GM23338 (cell line): ENCODE measurements around the gene TYRP1.

Source experiments
- CREB1 ChIP-seq: fragments of 250-450 bp; sonication (Bioruptor Pico); IDR thresholded peaks from 2 replicates; pipeline ENCODE4 v1.5.0; 2020; ENCODE audit warnings: low read depth, mild to moderate bottlenecking, moderate library complexity
- EZH2 ChIP-seq: fragments of 200-600 bp; sonication (generic); IDR thresholded peaks from one replicate; pipeline ENCODE4 v1.8.0; 2017; ENCODE audit warnings: antibody characterized with exemption, mild to moderate bottlenecking, low read depth; ENCODE audit not compliant: unreplicated experiment
- EZH2phosphoT487 ChIP-seq: fragments of 200-600 bp; sonication (generic); IDR thresholded peaks from one replicate; pipeline ENCODE4 v1.8.1; 2018; ENCODE audit warnings: antibody characterized with exemption; ENCODE audit not compliant: unreplicated experiment
- POLR2AphosphoS5 ChIP-seq: IDR thresholded peaks from 2 replicates; pipeline ENCODE4 v1.6.1; 2016; ENCODE audit warnings: antibody characterized with exemption, low read depth
- STAT1 ChIP-seq: IDR thresholded peaks from one replicate; pipeline ENCODE4 v1.6.1; 2016; ENCODE audit warnings: antibody characterized with exemption; ENCODE audit not compliant: unreplicated experiment
- ZNF331 ChIP-seq: fragments of 250-450 bp; sonication (Bioruptor Pico); IDR thresholded peaks from 2 replicates; pipeline ENCODE4 v1.5.0; 2020; ENCODE audit warnings: low read depth, mild to moderate bottlenecking, moderate library complexity
- TF ChIP-seq, protein P1 (sequence below), 2 experiments: fragments of 200-600 bp in 1 of 2; sonication (generic) in 1 of 2; conservative IDR thresholded peaks; 2 replicates each; pipeline versions ENCODE4 v1.5.1 to v1.6.1; 2016 to 2017; ENCODE audit warnings: antibody characterized with exemption in 2 of 2, low read depth in 2 of 2, mild to moderate bottlenecking in 2 of 2, moderate library complexity in 1 of 2
- TF ChIP-seq, protein P2 (sequence below): fragments of 250-450 bp; sonication (Bioruptor Pico); IDR thresholded peaks from 2 replicates; pipeline ENCODE4 v1.5.0; 2020; ENCODE audit warnings: mild to moderate bottlenecking, moderate library complexity
- TF ChIP-seq, protein P3 (sequence below): IDR thresholded peaks from 2 replicates; pipeline ENCODE4 v1.6.1; 2016; ENCODE audit warnings: antibody characterized with exemption
- TF ChIP-seq, protein P4 (sequence below): IDR thresholded peaks from one replicate; pipeline ENCODE4 v1.6.1; 2018; ENCODE audit warnings: antibody characterized with exemption; ENCODE audit not compliant: unreplicated experiment

DNA sequence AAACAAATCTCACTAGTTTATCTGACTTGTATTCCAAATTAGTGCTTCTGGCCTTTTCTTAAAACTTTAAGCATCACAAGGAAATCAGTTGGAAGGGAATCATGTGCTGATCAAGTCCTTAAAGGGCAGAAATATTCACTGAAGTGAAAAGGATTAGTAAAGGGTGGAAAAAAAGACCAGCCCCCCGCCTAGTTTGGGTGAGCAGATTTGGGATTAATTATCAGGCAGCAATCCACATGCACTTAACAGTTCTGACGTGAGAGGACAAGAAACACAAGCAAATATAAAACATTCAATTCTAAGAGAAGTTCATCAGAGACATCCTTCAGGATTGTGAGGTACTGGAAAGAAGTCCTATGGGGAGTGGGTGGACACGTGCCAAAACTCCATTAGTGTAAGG lies at the start of gene TYRP1:
- TF ChIP-seq, protein P1, sequence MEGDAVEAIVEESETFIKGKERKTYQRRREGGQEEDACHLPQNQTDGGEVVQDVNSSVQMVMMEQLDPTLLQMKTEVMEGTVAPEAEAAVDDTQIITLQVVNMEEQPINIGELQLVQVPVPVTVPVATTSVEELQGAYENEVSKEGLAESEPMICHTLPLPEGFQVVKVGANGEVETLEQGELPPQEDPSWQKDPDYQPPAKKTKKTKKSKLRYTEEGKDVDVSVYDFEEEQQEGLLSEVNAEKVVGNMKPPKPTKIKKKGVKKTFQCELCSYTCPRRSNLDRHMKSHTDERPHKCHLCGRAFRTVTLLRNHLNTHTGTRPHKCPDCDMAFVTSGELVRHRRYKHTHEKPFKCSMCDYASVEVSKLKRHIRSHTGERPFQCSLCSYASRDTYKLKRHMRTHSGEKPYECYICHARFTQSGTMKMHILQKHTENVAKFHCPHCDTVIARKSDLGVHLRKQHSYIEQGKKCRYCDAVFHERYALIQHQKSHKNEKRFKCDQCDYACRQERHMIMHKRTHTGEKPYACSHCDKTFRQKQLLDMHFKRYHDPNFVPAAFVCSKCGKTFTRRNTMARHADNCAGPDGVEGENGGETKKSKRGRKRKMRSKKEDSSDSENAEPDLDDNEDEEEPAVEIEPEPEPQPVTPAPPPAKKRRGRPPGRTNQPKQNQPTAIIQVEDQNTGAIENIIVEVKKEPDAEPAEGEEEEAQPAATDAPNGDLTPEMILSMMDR (conservative IDR thresholded peaks at IDR 0.05; ENCODE audit: low read depth in 2 of 2) = no peak
- TF ChIP-seq EZH2 = no peak
- no peak for TF ChIP-seq POLR2AphosphoS5
- TF ChIP-seq ZNF331 (CRISPR knock-in tag) = no peak
- TF ChIP-seq CREB1 (CRISPR knock-in tag) = no peak
- TF ChIP-seq, protein P2, sequence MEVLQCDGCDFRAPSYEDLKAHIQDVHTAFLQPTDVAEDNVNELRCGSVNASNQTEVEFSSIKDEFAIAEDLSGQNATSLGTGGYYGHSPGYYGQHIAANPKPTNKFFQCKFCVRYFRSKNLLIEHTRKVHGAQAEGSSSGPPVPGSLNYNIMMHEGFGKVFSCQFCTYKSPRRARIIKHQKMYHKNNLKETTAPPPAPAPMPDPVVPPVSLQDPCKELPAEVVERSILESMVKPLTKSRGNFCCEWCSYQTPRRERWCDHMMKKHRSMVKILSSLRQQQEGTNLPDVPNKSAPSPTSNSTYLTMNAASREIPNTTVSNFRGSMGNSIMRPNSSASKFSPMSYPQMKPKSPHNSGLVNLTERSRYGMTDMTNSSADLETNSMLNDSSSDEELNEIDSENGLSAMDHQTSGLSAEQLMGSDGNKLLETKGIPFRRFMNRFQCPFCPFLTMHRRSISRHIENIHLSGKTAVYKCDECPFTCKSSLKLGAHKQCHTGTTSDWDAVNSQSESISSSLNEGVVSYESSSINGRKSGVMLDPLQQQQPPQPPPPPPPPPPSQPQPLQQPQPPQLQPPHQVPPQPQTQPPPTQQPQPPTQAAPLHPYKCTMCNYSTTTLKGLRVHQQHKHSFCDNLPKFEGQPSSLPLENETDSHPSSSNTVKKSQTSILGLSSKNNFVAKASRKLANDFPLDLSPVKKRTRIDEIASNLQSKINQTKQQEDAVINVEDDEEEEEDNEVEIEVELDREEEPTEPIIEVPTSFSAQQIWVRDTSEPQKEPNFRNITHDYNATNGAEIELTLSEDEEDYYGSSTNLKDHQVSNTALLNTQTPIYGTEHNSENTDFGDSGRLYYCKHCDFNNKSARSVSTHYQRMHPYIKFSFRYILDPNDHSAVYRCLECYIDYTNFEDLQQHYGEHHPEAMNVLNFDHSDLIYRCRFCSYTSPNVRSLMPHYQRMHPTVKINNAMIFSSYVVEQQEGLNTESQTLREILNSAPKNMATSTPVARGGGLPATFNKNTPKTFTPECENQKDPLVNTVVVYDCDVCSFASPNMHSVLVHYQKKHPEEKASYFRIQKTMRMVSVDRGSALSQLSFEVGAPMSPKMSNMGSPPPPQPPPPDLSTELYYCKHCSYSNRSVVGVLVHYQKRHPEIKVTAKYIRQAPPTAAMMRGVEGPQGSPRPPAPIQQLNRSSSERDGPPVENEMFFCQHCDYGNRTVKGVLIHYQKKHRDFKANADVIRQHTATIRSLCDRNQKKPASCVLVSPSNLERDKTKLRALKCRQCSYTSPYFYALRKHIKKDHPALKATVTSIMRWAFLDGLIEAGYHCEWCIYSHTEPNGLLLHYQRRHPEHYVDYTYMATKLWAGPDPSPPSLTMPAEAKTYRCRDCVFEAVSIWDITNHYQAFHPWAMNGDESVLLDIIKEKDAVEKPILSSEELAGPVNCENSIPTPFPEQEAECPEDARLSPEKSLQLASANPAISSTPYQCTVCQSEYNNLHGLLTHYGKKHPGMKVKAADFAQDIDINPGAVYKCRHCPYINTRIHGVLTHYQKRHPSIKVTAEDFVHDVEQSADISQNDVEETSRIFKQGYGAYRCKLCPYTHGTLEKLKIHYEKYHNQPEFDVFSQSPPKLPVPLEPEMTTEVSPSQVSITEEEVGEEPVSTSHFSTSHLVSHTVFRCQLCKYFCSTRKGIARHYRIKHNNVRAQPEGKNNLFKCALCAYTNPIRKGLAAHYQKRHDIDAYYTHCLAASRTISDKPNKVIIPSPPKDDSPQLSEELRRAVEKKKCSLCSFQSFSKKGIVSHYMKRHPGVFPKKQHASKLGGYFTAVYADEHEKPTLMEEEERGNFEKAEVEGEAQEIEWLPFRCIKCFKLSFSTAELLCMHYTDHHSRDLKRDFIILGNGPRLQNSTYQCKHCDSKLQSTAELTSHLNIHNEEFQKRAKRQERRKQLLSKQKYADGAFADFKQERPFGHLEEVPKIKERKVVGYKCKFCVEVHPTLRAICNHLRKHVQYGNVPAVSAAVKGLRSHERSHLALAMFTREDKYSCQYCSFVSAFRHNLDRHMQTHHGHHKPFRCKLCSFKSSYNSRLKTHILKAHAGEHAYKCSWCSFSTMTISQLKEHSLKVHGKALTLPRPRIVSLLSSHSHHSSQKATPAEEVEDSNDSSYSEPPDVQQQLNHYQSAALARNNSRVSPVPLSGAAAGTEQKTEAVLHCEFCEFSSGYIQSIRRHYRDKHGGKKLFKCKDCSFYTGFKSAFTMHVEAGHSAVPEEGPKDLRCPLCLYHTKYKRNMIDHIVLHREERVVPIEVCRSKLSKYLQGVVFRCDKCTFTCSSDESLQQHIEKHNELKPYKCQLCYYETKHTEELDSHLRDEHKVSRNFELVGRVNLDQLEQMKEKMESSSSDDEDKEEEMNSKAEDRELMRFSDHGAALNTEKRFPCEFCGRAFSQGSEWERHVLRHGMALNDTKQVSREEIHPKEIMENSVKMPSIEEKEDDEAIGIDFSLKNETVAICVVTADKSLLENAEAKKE (CRISPR knock-in tag) = no peak
- TF ChIP-seq, protein P3, sequence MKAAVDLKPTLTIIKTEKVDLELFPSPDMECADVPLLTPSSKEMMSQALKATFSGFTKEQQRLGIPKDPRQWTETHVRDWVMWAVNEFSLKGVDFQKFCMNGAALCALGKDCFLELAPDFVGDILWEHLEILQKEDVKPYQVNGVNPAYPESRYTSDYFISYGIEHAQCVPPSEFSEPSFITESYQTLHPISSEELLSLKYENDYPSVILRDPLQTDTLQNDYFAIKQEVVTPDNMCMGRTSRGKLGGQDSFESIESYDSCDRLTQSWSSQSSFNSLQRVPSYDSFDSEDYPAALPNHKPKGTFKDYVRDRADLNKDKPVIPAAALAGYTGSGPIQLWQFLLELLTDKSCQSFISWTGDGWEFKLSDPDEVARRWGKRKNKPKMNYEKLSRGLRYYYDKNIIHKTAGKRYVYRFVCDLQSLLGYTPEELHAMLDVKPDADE = no peak
- no peak for TF ChIP-seq STAT1
- TF ChIP-seq, protein P4, sequence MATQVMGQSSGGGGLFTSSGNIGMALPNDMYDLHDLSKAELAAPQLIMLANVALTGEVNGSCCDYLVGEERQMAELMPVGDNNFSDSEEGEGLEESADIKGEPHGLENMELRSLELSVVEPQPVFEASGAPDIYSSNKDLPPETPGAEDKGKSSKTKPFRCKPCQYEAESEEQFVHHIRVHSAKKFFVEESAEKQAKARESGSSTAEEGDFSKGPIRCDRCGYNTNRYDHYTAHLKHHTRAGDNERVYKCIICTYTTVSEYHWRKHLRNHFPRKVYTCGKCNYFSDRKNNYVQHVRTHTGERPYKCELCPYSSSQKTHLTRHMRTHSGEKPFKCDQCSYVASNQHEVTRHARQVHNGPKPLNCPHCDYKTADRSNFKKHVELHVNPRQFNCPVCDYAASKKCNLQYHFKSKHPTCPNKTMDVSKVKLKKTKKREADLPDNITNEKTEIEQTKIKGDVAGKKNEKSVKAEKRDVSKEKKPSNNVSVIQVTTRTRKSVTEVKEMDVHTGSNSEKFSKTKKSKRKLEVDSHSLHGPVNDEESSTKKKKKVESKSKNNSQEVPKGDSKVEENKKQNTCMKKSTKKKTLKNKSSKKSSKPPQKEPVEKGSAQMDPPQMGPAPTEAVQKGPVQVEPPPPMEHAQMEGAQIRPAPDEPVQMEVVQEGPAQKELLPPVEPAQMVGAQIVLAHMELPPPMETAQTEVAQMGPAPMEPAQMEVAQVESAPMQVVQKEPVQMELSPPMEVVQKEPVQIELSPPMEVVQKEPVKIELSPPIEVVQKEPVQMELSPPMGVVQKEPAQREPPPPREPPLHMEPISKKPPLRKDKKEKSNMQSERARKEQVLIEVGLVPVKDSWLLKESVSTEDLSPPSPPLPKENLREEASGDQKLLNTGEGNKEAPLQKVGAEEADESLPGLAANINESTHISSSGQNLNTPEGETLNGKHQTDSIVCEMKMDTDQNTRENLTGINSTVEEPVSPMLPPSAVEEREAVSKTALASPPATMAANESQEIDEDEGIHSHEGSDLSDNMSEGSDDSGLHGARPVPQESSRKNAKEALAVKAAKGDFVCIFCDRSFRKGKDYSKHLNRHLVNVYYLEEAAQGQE = no peak
- TF ChIP-seq EZH2phosphoT487 = no peak
